KMS-11 (cell line): ENCODE data around the gene ADORA1.

Source experiments
- H2AFZ ChIP-seq: fragments of 200-600 bp; sonication (generic); 2 replicates; pipeline ENCODE4 v1.6.1; 2016; ENCODE audit warnings: antibody characterized with exemption, mixed run types, low read depth
- H3K27ac ChIP-seq: fragments of 200-600 bp; sonication (generic); 2 replicates; pipeline ENCODE4 v1.6.1; 2016; ENCODE audit warnings: mild to moderate bottlenecking, mixed run types
- H3K27me3 ChIP-seq: fragments of 200-600 bp; sonication (generic); 2 replicates; pipeline ENCODE4 v1.6.1; 2017; ENCODE audit warnings: mild to moderate bottlenecking, low read depth, mixed run types, moderate library complexity; ENCODE audit not compliant: insufficient read depth
- H3K36me3 ChIP-seq: fragments of 200-600 bp; sonication (generic); 2 replicates; pipeline ENCODE4 v1.6.1; 2017; ENCODE audit warnings: mild to moderate bottlenecking, mixed run types; ENCODE audit not compliant: insufficient read depth
- H3K4me1 ChIP-seq: fragments of 200-600 bp; sonication (generic); 2 replicates; pipeline ENCODE4 v1.6.1; 2016; ENCODE audit warnings: mild to moderate bottlenecking, low read depth, mixed run types; ENCODE audit not compliant: poor library complexity, severe bottlenecking
- H3K4me2 ChIP-seq: fragments of 200-600 bp; sonication (generic); 2 replicates; pipeline ENCODE4 v1.7.0; 2016; ENCODE audit warnings: mild to moderate bottlenecking, mixed run types
- H3K4me3 ChIP-seq: fragments of 200-600 bp; sonication (generic); IDR thresholded peaks from 2 replicates; pipeline ENCODE4 v1.6.1; 2017; ENCODE audit warnings: low read depth, low read length, mixed read lengths; ENCODE audit not compliant: insufficient read depth
- H3K79me2 ChIP-seq: fragments of 200-600 bp; sonication (generic); 2 replicates; pipeline ENCODE4 v1.6.1; 2016; ENCODE audit warnings: low read depth, mixed run types; ENCODE audit not compliant: insufficient read depth
- H3K9ac ChIP-seq: fragments of 200-600 bp; sonication (generic); 2 replicates; pipeline ENCODE4 v1.6.1; 2016; ENCODE audit warnings: mild to moderate bottlenecking, mixed run types
- H4K20me1 ChIP-seq: fragments of 200-600 bp; sonication (generic); 2 replicates; pipeline ENCODE4 v1.6.1; 2016; ENCODE audit warnings: mild to moderate bottlenecking, mixed run types; ENCODE audit not compliant: insufficient read depth
- TF ChIP-seq, protein P1 (sequence below): fragments of 200-600 bp; sonication (generic); conservative IDR thresholded peaks from 2 replicates; pipeline ENCODE4 v1.6.1; 2017; ENCODE audit warnings: low read depth, mild to moderate bottlenecking, antibody characterized with exemption, low read length, moderate library complexity, mixed read lengths

ADORA1 gene

GRCh38 chr1:203139976-203140475 lies 12.5 kb downstream of the ADORA1 start:
- Histone ChIP-seq H3K9ac (no peak overlapping the region), H3K4me2 (no peak overlapping the region), H4K20me1 (no peaks in the 10 kb centered on the region), H3K27me3 (no peaks in the 10 kb centered on the region; the same call in 1 of the 2 replicates), H3K4me1 (no peaks in the 10 kb centered on the region), H3K36me3 (no peaks in the 10 kb centered on the region), H3K79me2 (no peaks in the 10 kb centered on the region), H3K4me3 (no peak overlapping the region), H2AFZ (no peak overlapping the region), H3K27ac (no peak overlapping the region)
- TF ChIP-seq, protein P1, sequence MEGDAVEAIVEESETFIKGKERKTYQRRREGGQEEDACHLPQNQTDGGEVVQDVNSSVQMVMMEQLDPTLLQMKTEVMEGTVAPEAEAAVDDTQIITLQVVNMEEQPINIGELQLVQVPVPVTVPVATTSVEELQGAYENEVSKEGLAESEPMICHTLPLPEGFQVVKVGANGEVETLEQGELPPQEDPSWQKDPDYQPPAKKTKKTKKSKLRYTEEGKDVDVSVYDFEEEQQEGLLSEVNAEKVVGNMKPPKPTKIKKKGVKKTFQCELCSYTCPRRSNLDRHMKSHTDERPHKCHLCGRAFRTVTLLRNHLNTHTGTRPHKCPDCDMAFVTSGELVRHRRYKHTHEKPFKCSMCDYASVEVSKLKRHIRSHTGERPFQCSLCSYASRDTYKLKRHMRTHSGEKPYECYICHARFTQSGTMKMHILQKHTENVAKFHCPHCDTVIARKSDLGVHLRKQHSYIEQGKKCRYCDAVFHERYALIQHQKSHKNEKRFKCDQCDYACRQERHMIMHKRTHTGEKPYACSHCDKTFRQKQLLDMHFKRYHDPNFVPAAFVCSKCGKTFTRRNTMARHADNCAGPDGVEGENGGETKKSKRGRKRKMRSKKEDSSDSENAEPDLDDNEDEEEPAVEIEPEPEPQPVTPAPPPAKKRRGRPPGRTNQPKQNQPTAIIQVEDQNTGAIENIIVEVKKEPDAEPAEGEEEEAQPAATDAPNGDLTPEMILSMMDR = no peak

DNA sequence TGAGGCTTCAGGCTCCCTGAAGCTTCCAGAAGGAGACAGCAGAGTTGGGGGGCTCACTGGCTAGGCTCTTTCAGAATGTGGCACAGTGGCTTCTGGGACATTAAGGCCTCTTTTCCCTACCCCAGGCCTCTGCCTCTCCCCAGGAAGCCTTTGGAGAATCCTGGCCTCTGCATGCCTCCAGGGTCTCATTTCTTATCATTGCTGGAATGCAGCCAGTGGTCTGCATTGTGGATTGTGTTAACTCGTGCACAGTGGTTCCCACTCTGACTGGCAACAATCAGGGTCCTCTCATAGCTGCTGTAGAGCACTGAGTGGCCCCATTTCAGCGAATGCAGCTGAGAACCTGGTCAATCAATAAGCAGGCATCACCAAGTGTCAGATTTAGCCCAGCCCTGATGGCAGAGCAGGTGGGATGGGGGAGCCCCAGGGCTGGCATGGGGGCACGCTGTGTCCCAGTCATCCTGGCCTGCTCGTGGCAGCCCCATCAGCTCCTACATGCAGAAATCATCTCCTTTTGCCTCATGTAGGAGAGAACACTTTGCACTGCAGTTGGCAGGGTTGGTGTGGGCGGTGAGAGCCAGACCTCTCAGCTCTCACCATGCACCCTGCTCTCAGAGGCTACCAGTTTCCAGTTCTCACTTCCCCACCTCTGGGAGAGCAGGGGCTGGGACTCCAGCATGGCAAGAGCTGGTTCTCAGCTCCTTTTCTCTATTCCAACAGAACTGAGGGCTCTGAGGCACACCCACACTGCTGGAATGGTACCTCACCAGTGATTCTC lies 13.4 kb downstream of the ADORA1 start:
- no peak overlapping the region for H2AFZ ChIP-seq
- H3K4me1 ChIP-seq = no peaks in the 10 kb centered on the region
- TF ChIP-seq, protein P1 = no peak
- H3K36me3 ChIP-seq = no peaks in the 10 kb centered on the region
- no peak overlapping the region for H3K27ac ChIP-seq
- no peak overlapping the region for H3K4me3 ChIP-seq
- H3K27me3 ChIP-seq = no peaks in the 10 kb centered on the region; the same call in 1 of the 2 replicates
- no peaks in the 10 kb centered on the region for H4K20me1 ChIP-seq
- no peak overlapping the region for H3K9ac ChIP-seq
- H3K79me2 ChIP-seq = no peaks in the 10 kb centered on the region
- H3K4me2 ChIP-seq = no peak overlapping the region

GRCh38 chr1:203142124-203142523 lies 14.6 kb downstream of the ADORA1 start:
- no peak overlapping the region for H3K27ac ChIP-seq
- H3K36me3 ChIP-seq = no peaks in the 10 kb centered on the region
- H3K9ac ChIP-seq = no peak overlapping the region
- H3K4me3 ChIP-seq = no peak overlapping the region
- no peaks in the 10 kb centered on the region; the same call in 1 of the 2 replicates for H3K27me3 ChIP-seq
- no peak overlapping the region for H3K4me2 ChIP-seq
- no peak overlapping the region for H2AFZ ChIP-seq
- H3K79me2 ChIP-seq = no peaks in the 10 kb centered on the region
- H3K4me1 ChIP-seq = no peaks in the 10 kb centered on the region
- TF ChIP-seq, protein P1 = no peak
- no peaks in the 10 kb centered on the region for H4K20me1 ChIP-seq

GRCh38 chr1:203142684-203143408 lies 15.3 kb downstream of the ADORA1 start:
- no peaks in the 10 kb centered on the region for H3K4me1 ChIP-seq
- no peak overlapping the region for H3K4me3 ChIP-seq
- no peak overlapping the region for H3K9ac ChIP-seq
- no peak overlapping the region for H2AFZ ChIP-seq
- H3K27me3 ChIP-seq = no peaks in the 10 kb centered on the region; the same call in 1 of the 2 replicates
- TF ChIP-seq, protein P1 = no peak
- no peak overlapping the region for H3K27ac ChIP-seq
- H3K4me2 ChIP-seq = no peak overlapping the region
- H3K36me3 ChIP-seq = no peaks in the 10 kb centered on the region
- no peaks in the 10 kb centered on the region for H4K20me1 ChIP-seq
- H3K79me2 ChIP-seq = no peaks in the 10 kb centered on the region
